Measurements from ENCODE around the gene ABCB6. TPM values are rescaled to one million over a fixed set of nuclear protein-coding genes. Genes with fewer than 3 reads are reported as not detected.
"Not testable (repeated sequence)": the region's sequence is repeated elsewhere in the genome, so short reads cannot be mapped to it uniquely, and the experiment has no call there.

Gene ABCB6
- total RNA-seq, 1 donor from 2014 or later, result 27.4 TPM

GRCh38 chr2:219206328-219207133 lies 12.2 kb downstream of the ABCB6 start, which contains the start of gene ZFAND2B:
Gene ZFAND2B (plus strand): TSS chr2:219206782. CDS start chr2:219206988, 206 bp downstream.
- peak; percentile 97 for DNase-seq (ENCODE audit: low spot score)
- Mint-ChIP-seq H3K9me3 (ENCODE audit: low read depth) (peaks cover 2% of the 10 kb centered on the region), H3K27me3 (ENCODE audit: low read depth) (no peaks in the 10 kb centered on the region), H3K36me3 (ENCODE audit: low read depth) (peaks cover 7% of the 10 kb centered on the region), H3K4me3 (ENCODE audit: unreplicated experiment) (peak within 1 kb of the TSS; percentile 81), H3K4me1 (ENCODE audit: low read depth) (peaks cover 26% of the 10 kb centered on the region), H3K27ac (ENCODE audit: unreplicated experiment) (peak within 1 kb of the TSS; percentile 94)
- TF ChIP-seq, protein P1, sequence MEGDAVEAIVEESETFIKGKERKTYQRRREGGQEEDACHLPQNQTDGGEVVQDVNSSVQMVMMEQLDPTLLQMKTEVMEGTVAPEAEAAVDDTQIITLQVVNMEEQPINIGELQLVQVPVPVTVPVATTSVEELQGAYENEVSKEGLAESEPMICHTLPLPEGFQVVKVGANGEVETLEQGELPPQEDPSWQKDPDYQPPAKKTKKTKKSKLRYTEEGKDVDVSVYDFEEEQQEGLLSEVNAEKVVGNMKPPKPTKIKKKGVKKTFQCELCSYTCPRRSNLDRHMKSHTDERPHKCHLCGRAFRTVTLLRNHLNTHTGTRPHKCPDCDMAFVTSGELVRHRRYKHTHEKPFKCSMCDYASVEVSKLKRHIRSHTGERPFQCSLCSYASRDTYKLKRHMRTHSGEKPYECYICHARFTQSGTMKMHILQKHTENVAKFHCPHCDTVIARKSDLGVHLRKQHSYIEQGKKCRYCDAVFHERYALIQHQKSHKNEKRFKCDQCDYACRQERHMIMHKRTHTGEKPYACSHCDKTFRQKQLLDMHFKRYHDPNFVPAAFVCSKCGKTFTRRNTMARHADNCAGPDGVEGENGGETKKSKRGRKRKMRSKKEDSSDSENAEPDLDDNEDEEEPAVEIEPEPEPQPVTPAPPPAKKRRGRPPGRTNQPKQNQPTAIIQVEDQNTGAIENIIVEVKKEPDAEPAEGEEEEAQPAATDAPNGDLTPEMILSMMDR (IDR thresholded peaks at IDR 0.05), result peak; percentile 40

DNA sequence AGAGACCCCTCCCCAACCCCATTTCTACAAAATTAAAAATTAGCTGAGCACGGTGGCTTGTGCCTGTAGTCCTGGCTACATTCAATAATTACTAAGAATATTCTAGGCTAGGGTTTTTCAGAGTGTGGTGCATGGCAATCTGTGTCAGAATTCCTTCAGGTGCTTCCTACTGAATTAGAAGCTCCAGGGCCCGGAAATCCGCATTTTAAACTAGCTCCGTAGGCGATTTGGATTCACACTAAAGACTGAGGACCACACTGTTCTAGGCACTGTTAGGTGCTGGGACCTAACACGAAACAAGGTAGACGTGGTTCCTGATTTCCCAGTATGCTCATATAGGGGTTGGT lies 12.8 kb downstream of the ABCB6 start:
- Mint-ChIP-seq H3K9me3 (ENCODE audit: low read depth) (peaks cover 2% of the 10 kb centered on the region), H3K27ac (ENCODE audit: unreplicated experiment) (peak overlapping the region; percentile 94), H3K27me3 (ENCODE audit: low read depth) (no peaks in the 10 kb centered on the region), H3K36me3 (ENCODE audit: low read depth) (peaks cover 7% of the 10 kb centered on the region), H3K4me3 (ENCODE audit: unreplicated experiment) (peak overlapping the region; percentile 81), H3K4me1 (ENCODE audit: low read depth) (peaks cover 26% of the 10 kb centered on the region)
- no peak for DNase-seq (ENCODE audit: low spot score)
- TF ChIP-seq, protein P1 (IDR thresholded peaks at IDR 0.05), result no peak

DNA sequence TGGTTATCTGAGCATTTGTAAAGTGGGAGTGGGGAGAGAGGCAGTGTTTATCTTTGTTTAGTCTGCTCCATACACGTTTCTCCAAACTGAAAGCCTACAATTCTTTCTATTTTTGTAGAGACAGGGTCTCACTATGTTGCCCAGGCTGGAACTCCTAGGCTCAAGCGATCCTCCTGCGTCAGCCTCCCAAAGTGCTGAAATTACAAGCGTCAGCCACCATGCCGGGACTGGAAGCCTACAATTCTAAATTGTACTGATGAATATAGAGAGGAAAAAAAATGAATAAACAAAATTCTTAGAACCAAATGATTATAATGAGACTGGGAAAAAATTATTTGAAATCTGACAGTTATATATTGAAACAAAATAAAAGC lies 13.6 kb downstream of the ABCB6 start:
- DNase-seq (ENCODE audit: low spot score), result no peak
- Mint-ChIP-seq H3K27ac (ENCODE audit: unreplicated experiment) (no peak overlapping the region), H3K4me1 (ENCODE audit: low read depth) (peaks cover 26% of the 10 kb centered on the region), H3K4me3 (ENCODE audit: unreplicated experiment) (no peak overlapping the region), H3K27me3 (ENCODE audit: low read depth) (no peaks in the 10 kb centered on the region), H3K36me3 (ENCODE audit: low read depth) (peaks cover 5% of the 10 kb centered on the region), H3K9me3 (ENCODE audit: low read depth) (peaks cover 2% of the 10 kb centered on the region)
- TF ChIP-seq, protein P1 (IDR thresholded peaks at IDR 0.05), result no peak

- H3K27ac Mint-ChIP-seq (ENCODE audit: unreplicated experiment), result no peak overlapping the region
- H3K4me1 Mint-ChIP-seq (ENCODE audit: low read depth), result peaks cover 26% of the 10 kb centered on the region
- peaks cover 3% of the 10 kb centered on the region for H3K36me3 Mint-ChIP-seq (ENCODE audit: low read depth)
- no peak overlapping the region for H3K4me3 Mint-ChIP-seq (ENCODE audit: unreplicated experiment)
- H3K27me3 Mint-ChIP-seq (ENCODE audit: low read depth), result no peaks in the 10 kb centered on the region
- DNase-seq (ENCODE audit: low spot score), result no peak
- peaks cover 2% of the 10 kb centered on the region for H3K9me3 Mint-ChIP-seq (ENCODE audit: low read depth)
- TF ChIP-seq, protein P1 (IDR thresholded peaks at IDR 0.05), result no peak
Observed at GRCh38 chr2:219204425-219205164, 14.2 kb downstream of the ABCB6 start.

- H3K4me1 Mint-ChIP-seq (ENCODE audit: low read depth); H3K9me3 Mint-ChIP-seq (ENCODE audit: low read depth); H3K36me3 Mint-ChIP-seq (ENCODE audit: low read depth); H3K27ac Mint-ChIP-seq (ENCODE audit: unreplicated experiment); H3K27me3 Mint-ChIP-seq (ENCODE audit: low read depth); DNase-seq (ENCODE audit: low spot score); H3K4me3 Mint-ChIP-seq (ENCODE audit: unreplicated experiment): not testable (repeated sequence)
Observed at GRCh38 chr2:219201331-219201730, 17.4 kb downstream of the ABCB6 start.

DNA sequence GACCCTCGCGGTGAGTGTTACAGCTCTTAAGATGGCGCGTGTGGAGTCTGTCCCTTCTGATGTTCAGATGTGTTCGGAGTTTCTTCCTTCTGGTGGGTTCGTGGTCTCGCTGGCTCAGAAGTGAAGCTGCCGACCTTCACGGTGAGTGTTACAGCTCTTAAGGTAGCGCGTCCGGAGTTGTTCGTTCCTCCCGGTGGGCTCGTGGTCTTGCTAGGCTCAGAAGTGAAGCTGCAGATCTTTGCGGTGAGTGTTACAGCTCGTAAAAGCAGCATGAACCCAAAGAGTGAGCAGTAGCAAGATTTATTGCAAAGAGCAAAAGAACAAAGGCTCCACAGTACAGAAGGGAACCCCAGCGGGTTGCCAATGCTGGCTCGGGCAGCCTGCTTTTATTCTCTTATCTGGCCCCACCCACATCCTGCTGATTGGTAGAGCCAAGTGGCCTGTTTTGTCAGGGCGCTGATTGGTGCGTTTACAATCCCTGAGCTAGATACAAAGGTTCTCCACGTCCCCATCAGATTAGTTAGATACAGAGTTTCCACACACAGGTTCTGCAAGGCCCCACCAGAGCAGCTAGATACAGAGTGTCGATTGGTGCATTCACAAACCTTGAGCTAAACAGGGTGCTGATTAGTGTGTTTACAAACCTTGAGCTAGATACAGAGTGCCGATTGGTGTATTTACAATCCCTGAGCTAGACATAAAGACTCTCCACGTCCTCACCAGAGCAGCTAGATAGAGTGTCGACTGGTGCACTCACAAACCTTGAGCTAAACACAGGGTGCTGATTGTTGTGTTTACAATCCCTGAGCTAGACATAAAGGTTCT lies 18.0 kb downstream of the ABCB6 start:
- DNase-seq (ENCODE audit: low spot score); H3K4me3 Mint-ChIP-seq (ENCODE audit: unreplicated experiment); H3K27ac Mint-ChIP-seq (ENCODE audit: unreplicated experiment); H3K36me3 Mint-ChIP-seq (ENCODE audit: low read depth); H3K9me3 Mint-ChIP-seq (ENCODE audit: low read depth); H3K4me1 Mint-ChIP-seq (ENCODE audit: low read depth); H3K27me3 Mint-ChIP-seq (ENCODE audit: low read depth): not testable (repeated sequence)
